Activated T-helper 17 cell treated with anti-CD3 and anti-CD28 coated beads, Interleukin-2, amount 50 U/mL, for 72 hours (primary cell): ENCODE results near the gene VWCE. TPM values are rescaled to one million over a fixed set of nuclear protein-coding genes. Genes with fewer than 3 reads are reported as not detected.
"Not testable (repeated sequence)": the region's sequence is repeated elsewhere in the genome, so short reads cannot be mapped to it uniquely, and the experiment has no call there.

Source experiments
- ATAC-seq: fragments of 150-1000 bp; cut with Tn5 transposase; replicated peaks from 2 replicates; pipeline ENCODE4 v1.10.0; 2021; ENCODE audit warnings: mild to moderate bottlenecking, moderate library complexity
- H3K27ac Mint-ChIP-seq: one replicate; pipeline ENCODE4 v1.8.0; 2022; ENCODE audit warnings: mixed read lengths
- H3K27me3 Mint-ChIP-seq: one replicate; pipeline ENCODE4 v1.8.0; 2022; ENCODE audit warnings: mixed read lengths
- H3K36me3 Mint-ChIP-seq: one replicate; pipeline ENCODE4 v1.8.0; 2022; ENCODE audit warnings: low read depth, mild to moderate bottlenecking, mixed read lengths
- H3K4me1 Mint-ChIP-seq: one replicate; pipeline ENCODE4 v1.8.0; 2022; ENCODE audit warnings: mixed read lengths
- H3K4me3 Mint-ChIP-seq: one replicate; pipeline ENCODE4 v1.8.0; 2022; ENCODE audit warnings: mild to moderate bottlenecking, mixed read lengths
- H3K9me3 Mint-ChIP-seq: one replicate; pipeline ENCODE4 v1.8.0; 2022; ENCODE audit warnings: mixed read lengths
- total RNA-seq, 2 donors: library from RNA; stranded (reverse); gene quantifications; one replicate each; pipeline ENCODE4 v1.2.3, GENCODE V29; 2022

The VWCE gene
- total RNA-seq, 2 donors from 2014 or later: 8.6 to 11.1 TPM

DNA sequence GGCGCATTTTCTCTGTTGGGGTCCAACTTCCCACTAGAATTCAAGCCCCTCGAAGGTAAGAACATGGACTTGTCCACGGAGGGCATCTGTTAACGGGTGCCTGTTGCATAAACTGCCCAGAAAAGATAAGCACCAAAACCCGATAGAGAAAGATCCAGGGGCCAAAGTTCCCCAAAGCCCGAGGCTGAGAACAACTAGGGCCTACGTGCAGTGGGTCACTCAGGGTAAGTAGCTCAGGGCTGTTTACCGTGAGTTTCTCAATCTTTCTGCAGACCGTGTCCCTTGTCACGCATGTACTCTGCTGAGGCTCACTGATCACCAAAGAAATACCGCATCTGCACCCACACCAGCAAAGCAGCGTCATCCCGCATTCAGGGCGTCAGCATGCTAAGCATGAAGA is 29.8 kb downstream of the VWCE start:
- H3K4me3 Mint-ChIP-seq: no peak overlapping the region
- H3K36me3 Mint-ChIP-seq: no peaks in the 10 kb centered on the region
- no peaks in the 10 kb centered on the region for H3K9me3 Mint-ChIP-seq
- H3K4me1 Mint-ChIP-seq: no peaks in the 10 kb centered on the region
- no peak for ATAC-seq
- H3K27me3 Mint-ChIP-seq: peaks cover 3% of the 10 kb centered on the region
- H3K27ac Mint-ChIP-seq: no peak overlapping the region

DNA sequence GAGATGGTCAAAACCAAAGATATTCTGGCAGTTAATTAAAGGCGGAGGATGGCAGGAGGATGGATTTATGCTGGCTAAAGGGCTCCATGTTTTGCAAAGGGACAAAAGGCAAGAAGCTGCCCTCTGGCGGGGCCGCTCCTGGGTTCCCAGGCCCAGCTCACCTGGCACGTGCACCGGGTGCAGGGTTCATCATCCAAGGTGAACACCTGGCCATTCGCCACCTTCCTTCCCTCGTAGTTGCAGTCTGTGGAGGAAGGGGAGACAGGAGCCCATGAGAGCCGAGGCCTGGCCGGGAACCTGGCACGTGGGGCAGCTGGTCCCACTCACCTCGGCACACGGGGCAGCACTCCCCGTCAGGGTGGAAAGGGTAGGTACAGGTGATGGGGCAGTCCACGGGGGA is 30.3 kb downstream of the VWCE start:
- no peak for ATAC-seq
- Mint-ChIP-seq H3K4me1 (no peaks in the 10 kb centered on the region), H3K4me3 (no peak overlapping the region), H3K27me3 (peaks cover 3% of the 10 kb centered on the region), H3K27ac (no peak overlapping the region), H3K36me3 (no peaks in the 10 kb centered on the region), H3K9me3 (no peaks in the 10 kb centered on the region)

GRCh38 chr11:61264371-61264770 is 30.7 kb downstream of the VWCE start:
- no peak overlapping the region for H3K4me3 Mint-ChIP-seq
- H3K27ac Mint-ChIP-seq: no peak overlapping the region
- H3K4me1 Mint-ChIP-seq: no peaks in the 10 kb centered on the region

GRCh38 chr11:61259363-61259762 is 35.8 kb downstream of the VWCE start:
- H3K9me3 Mint-ChIP-seq: no peaks in the 10 kb centered on the region
- no peaks in the 10 kb centered on the region for H3K4me1 Mint-ChIP-seq
- ATAC-seq: no peak
- peaks cover 7% of the 10 kb centered on the region for H3K27me3 Mint-ChIP-seq
- no peak overlapping the region for H3K4me3 Mint-ChIP-seq
- H3K27ac Mint-ChIP-seq: no peak overlapping the region
- H3K36me3 Mint-ChIP-seq: no peaks in the 10 kb centered on the region

More at GRCh38 chr11:61264371-61264770, 30.7 kb downstream of the VWCE start:
- ATAC-seq: no peak
- peaks cover 3% of the 10 kb centered on the region for H3K27me3 Mint-ChIP-seq
- no peaks in the 10 kb centered on the region for H3K36me3 Mint-ChIP-seq
- H3K9me3 Mint-ChIP-seq: no peaks in the 10 kb centered on the region

DNA sequence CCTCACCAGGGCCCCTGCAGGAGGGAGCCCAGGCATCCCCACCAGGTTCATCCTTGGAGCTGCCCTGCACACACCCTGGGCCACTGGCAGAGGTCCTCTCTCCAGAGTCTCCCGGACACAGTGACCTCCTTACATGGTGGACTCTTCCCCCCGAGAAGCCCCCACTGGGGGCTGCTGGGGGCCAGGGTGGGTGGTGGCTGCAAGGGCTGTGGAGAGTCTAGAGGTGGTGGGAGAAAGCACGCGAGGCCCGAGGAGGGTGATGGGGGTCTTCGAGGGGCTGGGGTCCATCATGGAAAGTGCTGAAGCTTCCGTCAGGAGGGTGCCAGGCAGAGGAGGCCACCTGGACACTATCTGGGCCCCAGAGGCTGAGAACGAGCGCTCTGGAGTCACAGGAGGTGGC is 36.6 kb downstream of the VWCE start:
- Mint-ChIP-seq H3K27me3 (peaks cover 7% of the 10 kb centered on the region), H3K9me3 (no peaks in the 10 kb centered on the region), H3K27ac (no peak overlapping the region), H3K4me3 (no peak overlapping the region), H3K4me1 (no peaks in the 10 kb centered on the region), H3K36me3 (no peaks in the 10 kb centered on the region)
- ATAC-seq: no peak

- Mint-ChIP-seq H3K27ac (peak overlapping the region; percentile 41), H3K4me3 (no peak overlapping the region), H3K4me1 (no peaks in the 10 kb centered on the region), H3K36me3 (no peaks in the 10 kb centered on the region), H3K9me3 (no peaks in the 10 kb centered on the region), H3K27me3 (peaks cover 7% of the 10 kb centered on the region)
- no peak for ATAC-seq
Observed at GRCh38 chr11:61256710-61257482, 38.2 kb downstream of the VWCE start.

- peak; percentile 93 for ATAC-seq
- Mint-ChIP-seq H3K4me1 (no peaks in the 10 kb centered on the region), H3K9me3 (no peaks in the 10 kb centered on the region), H3K4me3 (no peak overlapping the region), H3K27me3 (peaks cover 3% of the 10 kb centered on the region), H3K36me3 (no peaks in the 10 kb centered on the region), H3K27ac (no peak overlapping the region)
Observed at GRCh38 chr11:61254403-61255025, 40.6 kb downstream of the VWCE start.

DNA sequence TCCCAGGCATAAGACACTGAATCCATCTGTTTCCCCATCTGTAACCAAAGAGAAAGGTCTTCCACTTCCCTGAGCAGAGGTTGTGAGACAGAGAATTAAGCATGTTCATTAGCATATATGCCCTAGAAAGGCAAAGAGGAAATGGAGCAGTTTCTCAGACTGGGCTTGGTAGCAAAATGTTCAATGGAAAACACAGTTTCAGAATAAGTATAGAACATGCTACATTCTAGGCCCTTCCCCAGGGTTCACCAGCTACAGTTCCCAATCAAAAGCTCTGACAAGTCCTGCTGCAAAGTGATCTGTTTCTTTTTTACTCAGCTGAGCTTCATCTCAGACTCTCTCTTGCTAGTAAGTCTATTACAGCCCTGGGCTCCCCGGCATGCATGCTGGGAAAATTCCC is 42.8 kb downstream of the VWCE start:
- not testable (repeated sequence) for H3K27ac Mint-ChIP-seq, H3K27me3 Mint-ChIP-seq, H3K9me3 Mint-ChIP-seq, H3K36me3 Mint-ChIP-seq, ATAC-seq, H3K4me1 Mint-ChIP-seq, H3K4me3 Mint-ChIP-seq

DNA sequence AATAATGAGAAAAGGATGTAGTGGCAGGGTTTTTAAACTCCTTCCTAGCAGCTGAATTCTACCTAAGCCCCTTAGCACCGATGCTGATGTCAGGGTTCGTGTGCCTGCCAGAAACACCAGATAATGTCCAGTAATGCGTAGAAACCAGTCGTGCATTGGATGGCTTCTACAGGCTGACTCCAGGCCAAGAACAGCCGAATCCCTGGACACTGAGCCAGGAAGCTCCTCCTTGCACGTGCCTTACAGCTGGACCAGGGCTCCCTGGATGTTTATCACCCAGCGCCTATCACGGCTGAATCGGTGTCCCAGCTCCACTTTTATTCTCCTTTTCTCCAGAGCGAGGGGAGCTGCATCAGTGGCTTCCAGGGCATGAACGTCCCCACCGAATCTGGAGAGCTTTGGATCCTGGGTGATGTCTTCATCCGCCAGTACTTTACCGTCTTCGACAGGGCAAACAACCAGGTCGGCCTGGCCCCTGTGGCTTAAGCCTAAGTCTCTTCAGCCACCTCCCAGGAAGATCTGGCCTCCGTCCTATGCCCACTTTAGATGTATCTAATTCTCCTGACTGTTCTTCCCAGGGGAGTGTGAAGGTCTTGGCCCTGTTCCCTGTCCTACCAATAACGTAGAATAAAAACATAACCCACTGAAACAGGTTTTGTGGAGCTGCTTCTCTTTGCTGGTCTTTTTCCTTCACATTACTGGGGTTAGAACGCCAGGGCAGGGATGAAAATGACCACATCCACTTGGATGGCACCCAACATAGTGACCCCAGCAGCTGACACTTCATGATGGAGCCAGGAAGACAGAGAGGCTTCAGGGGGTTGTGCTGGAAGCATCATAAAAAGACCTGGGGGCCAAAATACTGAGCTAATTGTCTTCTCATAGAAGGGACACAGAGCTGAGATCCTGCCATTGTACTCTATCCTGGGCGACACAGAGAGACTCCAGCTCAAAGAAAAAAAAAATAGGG is 44.0 kb downstream of the VWCE start:
- not testable (repeated sequence) for H3K36me3 Mint-ChIP-seq, H3K9me3 Mint-ChIP-seq, H3K27ac Mint-ChIP-seq, H3K27me3 Mint-ChIP-seq, H3K4me1 Mint-ChIP-seq, ATAC-seq, H3K4me3 Mint-ChIP-seq

GRCh38 chr11:61249201-61249600 is 45.9 kb downstream of the VWCE start:
- not testable (repeated sequence) for H3K9me3 Mint-ChIP-seq, H3K4me1 Mint-ChIP-seq, H3K27ac Mint-ChIP-seq, H3K4me3 Mint-ChIP-seq, H3K36me3 Mint-ChIP-seq, H3K27me3 Mint-ChIP-seq, ATAC-seq

DNA sequence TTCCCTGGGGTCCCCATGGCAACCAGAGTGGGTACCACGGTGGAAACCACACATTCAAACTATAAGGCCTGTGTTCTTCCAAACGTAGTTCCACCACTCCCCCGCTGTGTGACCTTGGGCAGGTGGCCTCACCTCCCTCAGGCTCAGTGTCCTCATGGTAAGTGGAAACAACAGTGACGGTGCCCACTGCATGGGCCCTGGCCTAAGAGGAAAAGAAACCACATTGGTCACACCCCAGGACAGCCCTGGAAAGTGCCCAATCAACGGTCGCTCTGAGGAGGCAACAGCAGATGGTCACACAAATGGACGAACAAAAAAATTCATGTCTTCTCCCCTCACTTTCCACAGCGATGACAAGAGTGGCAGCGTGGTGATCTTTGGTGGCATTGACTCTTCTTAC is 47.0 kb downstream of the VWCE start:
- H3K4me1 Mint-ChIP-seq, H3K36me3 Mint-ChIP-seq, ATAC-seq, H3K27ac Mint-ChIP-seq, H3K4me3 Mint-ChIP-seq, H3K27me3 Mint-ChIP-seq, H3K9me3 Mint-ChIP-seq: not testable (repeated sequence)

DNA sequence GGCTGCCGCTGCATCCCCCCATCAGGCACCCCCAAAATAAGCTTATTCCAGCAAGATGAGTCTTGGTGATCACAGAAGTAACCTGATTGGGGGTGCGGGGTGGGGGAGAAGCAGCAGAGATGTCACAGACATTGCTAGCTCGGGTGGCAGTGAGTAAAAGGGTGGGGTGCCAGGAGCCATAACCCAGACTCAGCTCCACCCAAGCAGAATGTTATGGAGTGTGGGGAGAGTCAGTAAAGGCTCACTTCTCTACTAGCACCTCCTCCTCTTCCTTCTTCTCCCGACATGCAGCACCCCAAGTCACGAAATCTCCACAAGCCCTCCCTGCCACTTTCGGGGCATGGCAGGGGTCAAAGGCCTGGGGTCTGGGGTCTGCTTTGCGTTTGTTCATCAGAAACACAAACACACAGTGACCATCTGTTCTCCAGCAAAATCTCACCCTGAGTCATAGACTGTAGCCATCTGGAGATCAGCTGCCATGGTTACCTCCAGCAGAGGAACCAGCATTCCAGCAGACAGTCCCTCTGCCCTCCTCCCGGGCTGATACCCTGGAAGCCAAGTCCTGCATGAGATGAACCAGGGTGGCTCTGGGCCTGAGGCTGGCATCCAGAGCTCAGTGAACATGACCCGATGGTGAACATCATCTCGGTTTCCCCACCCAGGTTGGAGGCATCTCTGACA is 49.7 kb downstream of the VWCE start:
- H3K4me1 Mint-ChIP-seq, H3K9me3 Mint-ChIP-seq, H3K27me3 Mint-ChIP-seq, H3K4me3 Mint-ChIP-seq, H3K27ac Mint-ChIP-seq, ATAC-seq, H3K36me3 Mint-ChIP-seq: not testable (repeated sequence)

DNA sequence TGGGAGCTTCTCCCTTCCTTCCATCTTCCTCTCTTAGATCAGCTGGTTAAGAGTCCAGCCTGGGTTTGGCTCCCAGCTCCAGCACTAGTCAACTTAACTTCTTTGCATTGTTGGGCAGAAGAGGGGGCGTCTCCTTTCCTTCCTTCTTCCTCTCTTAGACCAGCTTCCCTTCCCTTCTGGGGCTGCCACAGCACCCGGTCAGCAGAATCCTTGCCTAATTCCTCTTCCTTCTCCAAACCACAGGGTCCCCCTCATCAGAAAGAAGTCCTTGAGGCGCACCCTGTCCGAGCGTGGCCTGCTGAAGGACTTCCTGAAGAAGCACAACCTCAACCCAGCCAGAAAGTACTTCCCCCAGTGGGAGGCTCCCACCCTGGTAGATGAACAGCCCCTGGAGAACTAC is 53.6 kb downstream of the VWCE start:
- H3K36me3 Mint-ChIP-seq, H3K4me3 Mint-ChIP-seq, ATAC-seq, H3K27ac Mint-ChIP-seq, H3K9me3 Mint-ChIP-seq, H3K27me3 Mint-ChIP-seq, H3K4me1 Mint-ChIP-seq: not testable (repeated sequence)

DNA sequence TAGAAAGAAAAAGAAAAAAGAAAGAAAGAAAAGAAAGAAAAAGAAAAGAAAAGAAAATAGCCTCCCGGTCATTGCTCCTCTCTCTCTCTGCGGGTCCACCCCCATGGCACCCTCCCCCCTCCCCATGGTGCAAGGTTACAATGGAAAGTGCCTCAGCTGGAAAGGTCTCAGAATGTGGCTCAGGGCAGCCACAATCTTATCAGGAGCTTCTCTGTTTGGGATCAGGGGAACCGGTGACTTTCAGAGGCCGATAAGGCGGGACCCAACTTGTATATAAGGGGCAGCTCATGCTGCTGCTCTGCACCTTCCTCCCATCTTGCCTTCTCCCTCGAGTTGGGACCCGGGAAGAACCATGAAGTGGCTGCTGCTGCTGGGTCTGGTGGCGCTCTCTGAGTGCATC is 54.2 kb downstream of the VWCE start, which contains the start of gene PGA5:
Gene PGA5, plus strand, starts transcription at position 301 of the 400 bp plus-strand sequence. Its CDS starts 52 bp downstream, at position 353.
- H3K36me3 Mint-ChIP-seq, H3K9me3 Mint-ChIP-seq, H3K4me3 Mint-ChIP-seq, ATAC-seq, H3K27me3 Mint-ChIP-seq, H3K27ac Mint-ChIP-seq, H3K4me1 Mint-ChIP-seq: not testable (repeated sequence)
